Measurements from ENCODE around the gene PIGR.

PIGR gene

DNA sequence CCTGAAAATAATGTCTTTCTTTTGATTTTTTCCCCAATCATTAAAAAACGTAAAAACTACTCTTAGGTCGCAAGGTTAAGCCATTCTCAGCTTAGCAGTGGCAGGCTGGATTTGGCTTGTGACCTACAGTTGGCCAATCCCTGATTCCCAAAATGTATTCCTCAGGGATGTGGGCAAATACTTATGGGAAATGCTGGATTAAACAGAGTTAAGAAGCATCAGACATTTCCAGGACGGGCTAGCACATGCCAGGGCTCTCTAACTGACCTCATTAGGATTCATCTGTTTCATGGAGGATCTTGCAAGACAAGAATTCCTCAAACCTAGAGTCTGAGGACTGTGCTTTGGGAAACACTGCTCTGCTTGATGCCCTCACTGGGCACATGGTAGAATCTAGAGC, 50.0 kb downstream of the PIGR start:
- TF ChIP-seq, protein P1, sequence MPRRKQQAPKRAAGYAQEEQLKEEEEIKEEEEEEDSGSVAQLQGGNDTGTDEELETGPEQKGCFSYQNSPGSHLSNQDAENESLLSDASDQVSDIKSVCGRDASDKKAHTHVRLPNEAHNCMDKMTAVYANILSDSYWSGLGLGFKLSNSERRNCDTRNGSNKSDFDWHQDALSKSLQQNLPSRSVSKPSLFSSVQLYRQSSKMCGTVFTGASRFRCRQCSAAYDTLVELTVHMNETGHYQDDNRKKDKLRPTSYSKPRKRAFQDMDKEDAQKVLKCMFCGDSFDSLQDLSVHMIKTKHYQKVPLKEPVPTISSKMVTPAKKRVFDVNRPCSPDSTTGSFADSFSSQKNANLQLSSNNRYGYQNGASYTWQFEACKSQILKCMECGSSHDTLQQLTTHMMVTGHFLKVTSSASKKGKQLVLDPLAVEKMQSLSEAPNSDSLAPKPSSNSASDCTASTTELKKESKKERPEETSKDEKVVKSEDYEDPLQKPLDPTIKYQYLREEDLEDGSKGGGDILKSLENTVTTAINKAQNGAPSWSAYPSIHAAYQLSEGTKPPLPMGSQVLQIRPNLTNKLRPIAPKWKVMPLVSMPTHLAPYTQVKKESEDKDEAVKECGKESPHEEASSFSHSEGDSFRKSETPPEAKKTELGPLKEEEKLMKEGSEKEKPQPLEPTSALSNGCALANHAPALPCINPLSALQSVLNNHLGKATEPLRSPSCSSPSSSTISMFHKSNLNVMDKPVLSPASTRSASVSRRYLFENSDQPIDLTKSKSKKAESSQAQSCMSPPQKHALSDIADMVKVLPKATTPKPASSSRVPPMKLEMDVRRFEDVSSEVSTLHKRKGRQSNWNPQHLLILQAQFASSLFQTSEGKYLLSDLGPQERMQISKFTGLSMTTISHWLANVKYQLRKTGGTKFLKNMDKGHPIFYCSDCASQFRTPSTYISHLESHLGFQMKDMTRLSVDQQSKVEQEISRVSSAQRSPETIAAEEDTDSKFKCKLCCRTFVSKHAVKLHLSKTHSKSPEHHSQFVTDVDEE (CRISPR knock-in tag; IDR thresholded peaks at IDR 0.05) = no peak
- no peak for TF ChIP-seq OSR1 (CRISPR knock-in tag; IDR thresholded peaks at IDR 0.05)
- TF ChIP-seq, protein P2, sequence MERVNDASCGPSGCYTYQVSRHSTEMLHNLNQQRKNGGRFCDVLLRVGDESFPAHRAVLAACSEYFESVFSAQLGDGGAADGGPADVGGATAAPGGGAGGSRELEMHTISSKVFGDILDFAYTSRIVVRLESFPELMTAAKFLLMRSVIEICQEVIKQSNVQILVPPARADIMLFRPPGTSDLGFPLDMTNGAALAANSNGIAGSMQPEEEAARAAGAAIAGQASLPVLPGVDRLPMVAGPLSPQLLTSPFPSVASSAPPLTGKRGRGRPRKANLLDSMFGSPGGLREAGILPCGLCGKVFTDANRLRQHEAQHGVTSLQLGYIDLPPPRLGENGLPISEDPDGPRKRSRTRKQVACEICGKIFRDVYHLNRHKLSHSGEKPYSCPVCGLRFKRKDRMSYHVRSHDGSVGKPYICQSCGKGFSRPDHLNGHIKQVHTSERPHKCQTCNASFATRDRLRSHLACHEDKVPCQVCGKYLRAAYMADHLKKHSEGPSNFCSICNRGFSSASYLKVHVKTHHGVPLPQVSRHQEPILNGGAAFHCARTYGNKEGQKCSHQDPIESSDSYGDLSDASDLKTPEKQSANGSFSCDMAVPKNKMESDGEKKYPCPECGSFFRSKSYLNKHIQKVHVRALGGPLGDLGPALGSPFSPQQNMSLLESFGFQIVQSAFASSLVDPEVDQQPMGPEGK (CRISPR knock-in tag; IDR thresholded peaks at IDR 0.05; ENCODE audit: borderline replicate concordance) = no peak
- TF ChIP-seq SNAI2 (CRISPR knock-in tag; IDR thresholded peaks at IDR 0.05) = no peak
- no peak for TF ChIP-seq ARNTL (CRISPR knock-in tag; IDR thresholded peaks at IDR 0.05; ENCODE audit: borderline replicate concordance, low read depth)
- TF ChIP-seq, protein P3, sequence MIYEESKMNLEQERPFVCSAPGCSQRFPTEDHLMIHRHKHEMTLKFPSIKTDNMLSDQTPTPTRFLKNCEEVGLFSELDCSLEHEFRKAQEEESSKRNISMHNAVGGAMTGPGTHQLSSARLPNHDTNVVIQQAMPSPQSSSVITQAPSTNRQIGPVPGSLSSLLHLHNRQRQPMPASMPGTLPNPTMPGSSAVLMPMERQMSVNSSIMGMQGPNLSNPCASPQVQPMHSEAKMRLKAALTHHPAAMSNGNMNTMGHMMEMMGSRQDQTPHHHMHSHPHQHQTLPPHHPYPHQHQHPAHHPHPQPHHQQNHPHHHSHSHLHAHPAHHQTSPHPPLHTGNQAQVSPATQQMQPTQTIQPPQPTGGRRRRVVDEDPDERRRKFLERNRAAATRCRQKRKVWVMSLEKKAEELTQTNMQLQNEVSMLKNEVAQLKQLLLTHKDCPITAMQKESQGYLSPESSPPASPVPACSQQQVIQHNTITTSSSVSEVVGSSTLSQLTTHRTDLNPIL (CRISPR knock-in tag; IDR thresholded peaks at IDR 0.05; ENCODE audit: low read depth) = no peak
- no peak for TF ChIP-seq TOX (CRISPR knock-in tag; IDR thresholded peaks at IDR 0.05; ENCODE audit: borderline replicate concordance)
- TF ChIP-seq ZNF70 (CRISPR knock-in tag; IDR thresholded peaks at IDR 0.05) = no peak
- no peak for TF ChIP-seq GLIS3 (CRISPR knock-in tag; IDR thresholded peaks at IDR 0.05)
- no peak for TF ChIP-seq ESRRG (CRISPR knock-in tag; IDR thresholded peaks at IDR 0.05)
- TF ChIP-seq, protein P4, sequence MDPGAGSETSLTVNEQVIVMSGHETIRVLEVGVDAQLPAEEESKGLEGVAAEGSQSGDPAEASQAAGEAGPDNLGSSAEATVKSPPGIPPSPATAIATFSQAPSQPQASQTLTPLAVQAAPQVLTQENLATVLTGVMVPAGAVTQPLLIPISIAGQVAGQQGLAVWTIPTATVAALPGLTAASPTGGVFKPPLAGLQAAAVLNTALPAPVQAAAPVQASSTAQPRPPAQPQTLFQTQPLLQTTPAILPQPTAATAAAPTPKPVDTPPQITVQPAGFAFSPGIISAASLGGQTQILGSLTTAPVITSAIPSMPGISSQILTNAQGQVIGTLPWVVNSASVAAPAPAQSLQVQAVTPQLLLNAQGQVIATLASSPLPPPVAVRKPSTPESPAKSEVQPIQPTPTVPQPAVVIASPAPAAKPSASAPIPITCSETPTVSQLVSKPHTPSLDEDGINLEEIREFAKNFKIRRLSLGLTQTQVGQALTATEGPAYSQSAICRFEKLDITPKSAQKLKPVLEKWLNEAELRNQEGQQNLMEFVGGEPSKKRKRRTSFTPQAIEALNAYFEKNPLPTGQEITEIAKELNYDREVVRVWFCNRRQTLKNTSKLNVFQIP (CRISPR knock-in tag; IDR thresholded peaks at IDR 0.05; ENCODE audit: borderline replicate concordance, low read depth) = no peak
- TF ChIP-seq TCF4 (CRISPR knock-in tag; IDR thresholded peaks at IDR 0.05; ENCODE audit: borderline replicate concordance) = no peak
- no peak for TF ChIP-seq ZFP3 (CRISPR knock-in tag; IDR thresholded peaks at IDR 0.05)
- no peak for TF ChIP-seq RARB (CRISPR knock-in tag; IDR thresholded peaks at IDR 0.05)
- ATAC-seq = no peak

DNA sequence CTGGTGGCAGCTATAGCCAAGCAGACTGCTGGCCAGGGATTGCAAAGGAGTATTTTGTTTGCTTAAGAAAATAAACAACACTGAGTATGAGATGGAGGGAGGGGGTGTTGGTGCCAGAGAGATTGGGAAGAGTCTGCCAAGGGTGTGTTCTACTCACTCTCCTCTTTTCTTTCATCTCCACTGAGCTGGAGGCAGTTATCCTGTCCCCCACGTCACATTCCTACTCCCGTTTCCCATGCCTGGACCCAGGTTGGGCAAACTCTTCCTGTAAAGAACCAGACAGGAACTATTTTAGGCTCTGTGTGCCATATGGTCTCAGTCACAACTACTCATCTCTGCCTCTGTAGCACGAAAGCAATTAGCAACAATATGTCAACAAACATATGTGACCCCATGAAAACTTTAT, 50.4 kb downstream of the PIGR start:
- no peak for ATAC-seq
- TF ChIP-seq, protein P1 (CRISPR knock-in tag; IDR thresholded peaks at IDR 0.05) = no peak
- TF ChIP-seq, protein P4 (CRISPR knock-in tag; IDR thresholded peaks at IDR 0.05; ENCODE audit: borderline replicate concordance, low read depth) = no peak
- no peak for TF ChIP-seq GLIS3 (CRISPR knock-in tag; IDR thresholded peaks at IDR 0.05)
- no peak for TF ChIP-seq ZNF565 (CRISPR knock-in tag; conservative IDR thresholded peaks at IDR 0.05; ENCODE audit: low read depth)
- no peak for TF ChIP-seq ZC3H10 (CRISPR knock-in tag; IDR thresholded peaks at IDR 0.05)
- TF ChIP-seq SNAI2 (CRISPR knock-in tag; IDR thresholded peaks at IDR 0.05) = no peak
- no peak for TF ChIP-seq ZNF8 (CRISPR knock-in tag; IDR thresholded peaks at IDR 0.05)
- TF ChIP-seq, protein P3 (CRISPR knock-in tag; IDR thresholded peaks at IDR 0.05; ENCODE audit: low read depth) = no peak
- TF ChIP-seq BACH2 (CRISPR knock-in tag; IDR thresholded peaks at IDR 0.05; ENCODE audit: borderline replicate concordance) = no peak
- no peak for TF ChIP-seq ZFP30 (CRISPR knock-in tag; IDR thresholded peaks at IDR 0.05)

Data from SK-N-SH treated with all-trans-retinoic acid at 6 μM for 48 hours (cell line).